Measurements from ENCODE around the gene HYAL2.
A peak's percentile ranks its signal among the peaks of the same experiment; 100 is the strongest.
"Not testable (repeated sequence)": the region's sequence is repeated elsewhere in the genome, so short reads cannot be mapped to it uniquely, and the experiment has no call there.

HYAL2 gene

DNA sequence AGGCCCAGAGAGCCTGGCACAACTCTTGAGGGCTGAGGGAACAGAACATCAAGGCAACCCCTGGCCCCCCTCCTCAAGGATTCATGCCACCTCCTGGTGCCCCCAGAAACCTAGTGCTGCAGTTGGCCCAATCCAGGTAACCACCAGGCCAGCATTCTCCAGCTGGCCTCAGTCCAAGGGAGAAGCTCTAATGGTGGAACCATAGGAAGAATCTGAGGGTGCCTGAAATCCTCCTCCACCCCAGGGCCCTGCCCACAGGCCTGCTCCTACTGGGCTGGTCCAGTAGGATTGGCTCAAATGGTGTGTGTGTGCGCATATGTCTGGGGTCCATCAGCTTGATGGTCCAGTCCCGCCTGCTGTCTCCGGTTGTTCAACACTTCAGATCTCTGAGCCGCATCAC is 7.7 kb downstream of the HYAL2 start:
- DNase-seq (ENCODE audit: low read depth in 1 of 2, low spot score in 1 of 2): no peak

GRCh38 chr3:50314342-50314741 is 8.2 kb downstream of the HYAL2 start:
- no peak for DNase-seq (ENCODE audit: low read depth in 1 of 2, low spot score in 1 of 2)

DNA sequence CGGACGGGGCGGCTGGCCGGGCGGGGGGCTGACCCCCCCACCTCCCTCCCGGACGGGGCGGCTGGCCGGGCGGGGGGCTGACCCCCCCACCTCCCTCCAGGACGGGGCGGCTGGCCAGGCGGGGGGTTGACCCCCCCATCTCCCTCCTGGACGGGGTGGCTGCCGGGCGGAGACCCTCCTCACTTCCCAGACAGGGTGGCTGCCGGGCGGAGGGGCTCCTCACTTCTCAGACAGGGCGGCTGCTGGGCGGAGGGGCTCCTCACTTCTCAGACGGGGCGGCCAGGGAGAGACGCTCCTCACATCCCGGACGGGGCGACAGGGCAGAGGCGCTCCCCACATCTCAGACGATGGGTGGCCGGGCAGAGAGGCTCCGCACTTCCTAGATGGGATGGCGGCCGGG is 10.5 kb downstream of the HYAL2 start:
- DNase-seq (ENCODE audit: low read depth in 1 of 2, low spot score in 1 of 2): not testable (repeated sequence)

GRCh38 chr3:50304601-50305000 is 17.9 kb downstream of the HYAL2 start:
- no peak for DNase-seq (ENCODE audit: low read depth in 1 of 2, low spot score in 1 of 2)

- no peak for DNase-seq (ENCODE audit: low read depth in 1 of 2, low spot score in 1 of 2)
Observed at GRCh38 chr3:50303013-50303815, 19.3 kb downstream of the HYAL2 start, which contains the start of gene HYAL1. Gene HYAL1, minus strand, starts transcription at chr3:50303574. Its CDS starts 618 bp downstream, at chr3:50302956.

- DNase-seq (ENCODE audit: low read depth in 1 of 2, low spot score in 1 of 2): no peak
Observed at GRCh38 chr3:50302095-50303012, 20.2 kb downstream of the HYAL2 start.

- DNase-seq (ENCODE audit: low read depth in 1 of 2, low spot score in 1 of 2): no peak
Observed at GRCh38 chr3:50300681-50301254, 21.8 kb downstream of the HYAL2 start.

DNA sequence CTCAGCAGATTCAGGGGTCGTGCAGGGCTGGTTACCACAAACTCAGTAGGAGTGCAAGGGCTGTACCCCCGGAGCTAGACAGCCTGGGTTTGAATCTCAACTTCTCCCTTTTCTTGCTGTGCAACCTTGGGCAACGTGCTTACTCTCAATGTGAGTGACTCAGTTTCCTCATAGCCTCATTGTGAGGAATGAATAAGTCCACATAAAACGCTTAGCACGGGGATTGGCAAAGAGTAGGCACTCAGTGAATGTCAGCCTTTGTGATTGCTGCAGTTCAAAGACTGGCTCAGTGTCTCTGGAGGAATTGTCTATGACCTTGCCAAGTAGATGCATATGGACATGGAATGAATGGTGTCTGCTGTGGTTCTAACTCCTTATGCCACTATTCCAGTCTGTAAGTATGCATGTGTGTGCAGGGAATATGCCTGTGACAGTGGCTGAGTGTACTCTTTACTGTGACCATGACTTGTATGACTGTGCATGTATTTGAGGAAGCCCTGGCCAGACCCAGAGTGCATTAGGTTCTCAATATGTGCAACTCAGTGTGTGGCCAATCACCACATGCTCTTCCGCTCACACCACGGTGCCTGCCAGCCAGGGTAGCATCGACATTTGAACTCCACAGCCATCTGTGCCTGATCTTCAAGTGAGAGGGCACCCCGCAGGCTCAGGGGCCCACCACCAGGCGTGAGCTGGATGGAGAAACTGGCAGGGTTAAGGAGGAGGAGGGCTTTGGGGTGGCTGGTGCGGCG is 22.4 kb downstream of the HYAL2 start:
- DNase-seq (ENCODE audit: low read depth in 1 of 2, low spot score in 1 of 2): no peak

- DNase-seq (ENCODE audit: low read depth in 1 of 2, low spot score in 1 of 2): no peak
Observed at GRCh38 chr3:50299638-50299928, 23.0 kb downstream of the HYAL2 start.

- peak; percentile 97 to 98 for DNase-seq (ENCODE audit: low read depth in 1 of 2, low spot score in 1 of 2)
Observed at GRCh38 chr3:50298836-50299637, 23.5 kb downstream of the HYAL2 start, which contains the start of the genes HYAL3 and NAA80. Gene HYAL3, minus strand, starts transcription at chr3:50299405. Its CDS starts 3,803 bp downstream, at chr3:50295602. Gene NAA80, minus strand, starts transcription at chr3:50299405. Its CDS starts 1,942 bp downstream, at chr3:50297463.

- DNase-seq (ENCODE audit: low read depth in 1 of 2, low spot score in 1 of 2): no peak
Observed at GRCh38 chr3:50297896-50298725, 24.4 kb downstream of the HYAL2 start.

DNA sequence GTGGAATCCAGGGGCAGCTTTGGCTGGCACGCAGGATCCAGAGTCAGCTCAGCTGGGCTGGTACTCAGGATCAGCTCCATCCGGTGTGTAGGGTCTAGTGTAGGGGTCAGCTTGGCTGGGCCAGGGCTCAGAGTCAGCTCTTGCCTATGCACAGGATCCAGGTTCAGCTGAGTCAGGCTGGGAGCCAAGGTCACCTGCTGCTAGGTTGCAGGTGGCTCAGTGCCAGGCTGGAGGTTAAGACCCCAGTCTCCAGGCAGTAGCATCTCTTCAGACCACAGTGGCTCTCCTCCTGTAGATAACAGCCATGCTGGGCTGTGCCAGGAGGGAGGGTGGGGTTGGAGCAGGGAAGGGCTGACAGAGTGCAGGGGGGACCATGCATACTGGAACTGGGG is 25.2 kb downstream of the HYAL2 start:
- DNase-seq (ENCODE audit: low read depth in 1 of 2, low spot score in 1 of 2): no peak

GRCh38 chr3:50296721-50297383 is 25.7 kb downstream of the HYAL2 start:
- no peak for DNase-seq (ENCODE audit: low read depth in 1 of 2, low spot score in 1 of 2)

GRCh38 chr3:50295553-50296431 is 26.8 kb downstream of the HYAL2 start:
- no peak for DNase-seq (ENCODE audit: low read depth in 1 of 2, low spot score in 1 of 2)

- DNase-seq (ENCODE audit: low read depth in 1 of 2, low spot score in 1 of 2): no peak
Observed at GRCh38 chr3:50294492-50295403, 27.8 kb downstream of the HYAL2 start.

DNA sequence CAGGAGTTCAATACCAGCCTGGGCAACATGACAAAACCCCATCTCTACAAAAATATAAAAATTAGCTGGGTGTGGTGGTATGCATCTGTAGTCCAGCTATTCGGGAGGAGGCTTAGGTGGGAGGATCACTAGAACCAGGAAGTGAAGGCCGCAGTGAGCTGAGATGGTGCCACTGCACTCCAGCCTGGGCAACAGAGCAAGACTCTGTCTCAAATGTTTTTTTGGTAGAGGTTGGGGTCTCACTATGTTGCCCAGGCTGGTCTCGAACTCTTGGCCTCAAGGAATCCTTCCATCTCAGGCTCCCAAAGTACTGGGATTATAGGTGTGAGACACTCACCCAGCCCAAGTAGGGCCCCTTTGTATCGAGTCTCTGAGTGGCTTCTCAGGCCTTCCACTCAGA is 28.5 kb downstream of the HYAL2 start:
- DNase-seq (ENCODE audit: low read depth in 1 of 2, low spot score in 1 of 2): no peak
